SU-DHL-6 (cell line): Measurements from ENCODE around the gene GPR142.

Source experiments
- H2AFZ ChIP-seq: fragments of 200-600 bp; sonication (generic); 2 replicates; pipeline ENCODE4 v1.6.1; 2014; ENCODE audit warnings: low read depth, mild to moderate bottlenecking, moderate library complexity, mixed read lengths, antibody characterized with exemption, low read length; ENCODE audit not compliant: severe bottlenecking
- H3F3A ChIP-seq: fragments of 200-600 bp; shearing (Covaris generic); 2 replicates; pipeline ENCODE4 v1.6.0; 2016; ENCODE audit warnings: antibody characterized with exemption, mild to moderate bottlenecking; ENCODE audit not compliant: insufficient read depth
- H3K27ac ChIP-seq: fragments of 200-600 bp; sonication (generic); 2 replicates; pipeline ENCODE4 v1.5.1; 2016; ENCODE audit warnings: low read depth, mild to moderate bottlenecking, low read length, moderate library complexity, mixed read lengths
- H3K27me3 ChIP-seq: fragments of 200-600 bp; sonication (generic), shearing (Covaris generic); 2 replicates; pipeline ENCODE4 v1.6.0; 2014; ENCODE audit warnings: mild to moderate bottlenecking, low read length
- H3K36me3 ChIP-seq: fragments of 200-600 bp; sonication (generic); 2 replicates; pipeline ENCODE4 v1.6.1; 2014; ENCODE audit warnings: mild to moderate bottlenecking, low read length, mixed read lengths
- H3K4me2 ChIP-seq: fragments of 300-600, 200-600 bp; shearing (Covaris generic), sonication (generic); 2 replicates; pipeline ENCODE4 v1.6.0; 2014; ENCODE audit warnings: low read length, low read depth, mild to moderate bottlenecking; ENCODE audit not compliant: poor library complexity, severe bottlenecking
- H3K4me3 ChIP-seq: fragments of 200-600 bp; sonication (generic); 2 replicates; pipeline ENCODE4 v1.5.1; 2014; ENCODE audit warnings: antibody characterized with exemption, low read length, mild to moderate bottlenecking, mixed read lengths; ENCODE audit not compliant: insufficient read depth, poor library complexity, severe bottlenecking
- H3K79me2 ChIP-seq: fragments of 200-600 bp; sonication (generic); 2 replicates; pipeline ENCODE4 v1.6.1; 2014; ENCODE audit warnings: mild to moderate bottlenecking, low read length, moderate library complexity; ENCODE audit not compliant: insufficient read depth
- H3K9ac ChIP-seq: fragments of 200-600 bp; sonication (generic); 2 replicates; pipeline ENCODE4 v1.7.0; 2014; ENCODE audit warnings: mild to moderate bottlenecking, low read length
- H3K9me2 ChIP-seq: fragments of 200-600 bp; sonication (generic); replicated peaks from 2 replicates; pipeline ENCODE4 v1.6.1; 2014; ENCODE audit warnings: low read length; ENCODE audit not compliant: insufficient read depth
- H3K9me3 ChIP-seq: fragments of 200-600 bp; sonication (generic); 2 replicates; pipeline ENCODE4 v1.6.1; 2014; ENCODE audit warnings: low read length, mixed read lengths; ENCODE audit not compliant: insufficient read depth
- H4K20me1 ChIP-seq: fragments of 200-600 bp; sonication (generic); 2 replicates; pipeline ENCODE4 v1.6.1; 2014; ENCODE audit warnings: low read depth, mild to moderate bottlenecking, antibody characterized with exemption, low read length, moderate library complexity, mixed read lengths
- EZH2phosphoT487 ChIP-seq: fragments of 200-600 bp; sonication (generic), shearing (Covaris generic); conservative IDR thresholded peaks from 2 replicates; pipeline ENCODE4 v1.6.1; 2018; ENCODE audit warnings: mild to moderate bottlenecking, antibody characterized with exemption, low read length, moderate library complexity, mixed read lengths
- TF ChIP-seq, protein P1 (sequence below): fragments of 200-600 bp; sonication (generic); IDR thresholded peaks from one replicate; pipeline ENCODE4 v1.5.1; 2017; ENCODE audit warnings: antibody characterized with exemption, mild to moderate bottlenecking, low read length, moderate library complexity; ENCODE audit not compliant: insufficient read depth, poor library complexity, severe bottlenecking

The GPR142 gene

DNA sequence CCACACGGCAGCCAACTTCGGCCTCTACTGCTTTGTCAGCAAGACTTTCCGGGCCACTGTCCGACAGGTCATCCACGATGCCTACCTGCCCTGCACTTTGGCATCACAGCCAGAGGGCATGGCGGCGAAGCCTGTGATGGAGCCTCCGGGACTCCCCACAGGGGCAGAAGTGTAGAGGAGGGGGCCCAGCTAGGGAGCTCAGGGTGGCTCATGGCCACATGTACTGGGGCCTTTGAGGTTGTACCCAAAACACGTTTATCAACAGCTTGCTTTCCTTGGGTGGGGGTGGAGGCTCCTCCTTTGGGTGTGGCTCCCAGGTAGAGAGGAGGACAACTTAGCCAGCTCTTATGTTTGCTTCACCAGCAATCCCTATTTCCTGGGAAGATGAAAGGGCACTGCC is 5.1 kb downstream of the GPR142 start:
- no peak for TF ChIP-seq EZH2phosphoT487
- TF ChIP-seq, protein P1, sequence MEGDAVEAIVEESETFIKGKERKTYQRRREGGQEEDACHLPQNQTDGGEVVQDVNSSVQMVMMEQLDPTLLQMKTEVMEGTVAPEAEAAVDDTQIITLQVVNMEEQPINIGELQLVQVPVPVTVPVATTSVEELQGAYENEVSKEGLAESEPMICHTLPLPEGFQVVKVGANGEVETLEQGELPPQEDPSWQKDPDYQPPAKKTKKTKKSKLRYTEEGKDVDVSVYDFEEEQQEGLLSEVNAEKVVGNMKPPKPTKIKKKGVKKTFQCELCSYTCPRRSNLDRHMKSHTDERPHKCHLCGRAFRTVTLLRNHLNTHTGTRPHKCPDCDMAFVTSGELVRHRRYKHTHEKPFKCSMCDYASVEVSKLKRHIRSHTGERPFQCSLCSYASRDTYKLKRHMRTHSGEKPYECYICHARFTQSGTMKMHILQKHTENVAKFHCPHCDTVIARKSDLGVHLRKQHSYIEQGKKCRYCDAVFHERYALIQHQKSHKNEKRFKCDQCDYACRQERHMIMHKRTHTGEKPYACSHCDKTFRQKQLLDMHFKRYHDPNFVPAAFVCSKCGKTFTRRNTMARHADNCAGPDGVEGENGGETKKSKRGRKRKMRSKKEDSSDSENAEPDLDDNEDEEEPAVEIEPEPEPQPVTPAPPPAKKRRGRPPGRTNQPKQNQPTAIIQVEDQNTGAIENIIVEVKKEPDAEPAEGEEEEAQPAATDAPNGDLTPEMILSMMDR = no peak
- Histone ChIP-seq H3K9ac (no peak overlapping the region), H4K20me1 (no peaks in the 10 kb centered on the region), H3K4me3 (no peak overlapping the region), H3F3A (no peaks in the 10 kb centered on the region), H3K36me3 (no peaks in the 10 kb centered on the region), H3K79me2 (no peaks in the 10 kb centered on the region), H3K27me3 (no peaks in the 10 kb centered on the region), H3K27ac (no peak overlapping the region), H2AFZ (no peak overlapping the region), H3K4me2 (no peak overlapping the region), H3K9me3 (no peaks in the 10 kb centered on the region), H3K9me2 (no peaks in the 10 kb centered on the region)

DNA sequence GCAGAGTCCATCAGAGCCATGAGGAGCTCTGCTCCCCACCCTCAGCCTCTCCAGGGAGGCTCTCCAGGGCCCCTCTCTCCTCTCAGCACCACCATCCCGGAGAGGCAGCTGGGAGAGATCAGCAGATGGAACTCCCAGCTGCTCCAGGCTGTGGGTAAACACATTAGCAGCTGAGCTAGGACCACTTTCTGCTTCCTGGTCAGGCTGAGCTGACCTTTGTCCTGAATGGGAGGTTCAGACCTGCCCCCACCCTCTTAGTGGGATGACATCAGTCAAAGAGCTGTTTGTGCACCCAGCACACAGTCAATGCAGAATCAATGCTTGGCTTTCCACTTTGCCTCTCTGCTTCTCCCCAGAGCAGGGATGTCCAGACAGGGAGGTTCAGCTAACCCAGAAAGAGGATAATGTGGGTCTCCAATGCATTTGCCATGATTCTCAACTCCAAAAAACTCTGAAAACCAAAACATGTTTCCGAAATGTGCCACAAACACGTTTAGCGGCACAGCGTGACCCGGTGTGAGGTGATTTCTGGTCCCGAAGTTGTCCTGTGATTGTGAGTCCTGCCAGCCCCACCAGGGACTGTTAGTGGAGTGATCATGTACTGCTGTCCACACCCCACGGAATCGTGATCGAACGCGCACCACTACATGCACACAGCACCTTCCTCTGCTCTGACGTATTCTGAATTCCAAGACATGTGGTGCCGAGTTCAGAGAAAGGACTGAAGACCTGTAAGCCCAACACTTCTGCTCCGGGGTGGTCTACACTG is 6.7 kb downstream of the GPR142 start:
- H3K9ac ChIP-seq = no peak overlapping the region
- H3K9me2 ChIP-seq = no peaks in the 10 kb centered on the region
- H3K9me3 ChIP-seq = no peaks in the 10 kb centered on the region

DNA sequence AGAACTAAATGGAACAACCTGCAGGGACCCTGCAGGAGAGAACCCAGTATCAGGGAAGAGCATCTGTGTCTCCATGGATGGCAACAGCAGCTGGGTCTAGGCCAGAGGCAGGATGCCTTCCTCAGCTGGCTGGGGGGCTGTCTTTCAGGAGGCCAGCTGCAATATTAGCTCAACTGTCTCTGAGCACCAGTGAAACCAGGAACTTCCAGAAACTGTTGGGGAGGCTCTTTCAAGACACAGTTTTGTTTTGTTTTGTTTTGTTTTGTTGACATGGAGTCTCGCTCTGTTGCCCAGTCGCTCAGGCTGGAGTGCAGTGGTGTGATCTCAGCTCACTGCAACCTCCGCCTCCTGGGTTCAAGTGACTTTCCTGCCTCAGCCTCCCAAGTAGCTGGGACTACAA is 7.6 kb downstream of the GPR142 start:
- Histone ChIP-seq H3K27ac (no peak overlapping the region), H3K9me3 (no peaks in the 10 kb centered on the region), H3K4me2 (no peak overlapping the region), H3K36me3 (no peaks in the 10 kb centered on the region), H3K4me3 (no peak overlapping the region), H3K9ac (no peak overlapping the region), H3F3A (no peaks in the 10 kb centered on the region), H2AFZ (no peak overlapping the region), H3K79me2 (no peaks in the 10 kb centered on the region), H4K20me1 (no peaks in the 10 kb centered on the region), H3K27me3 (no peaks in the 10 kb centered on the region), H3K9me2 (no peaks in the 10 kb centered on the region)
- no peak for TF ChIP-seq EZH2phosphoT487
- TF ChIP-seq, protein P1 = no peak

More for the DNA sequence above, 6.7 kb downstream of the GPR142 start:
- no peaks in the 10 kb centered on the region for H4K20me1 ChIP-seq
- H3K27me3 ChIP-seq = no peaks in the 10 kb centered on the region
- no peak for TF ChIP-seq EZH2phosphoT487
- TF ChIP-seq, protein P1 = no peak
- H3K27ac ChIP-seq = no peak overlapping the region
- H3K79me2 ChIP-seq = no peaks in the 10 kb centered on the region
- H3F3A ChIP-seq = no peaks in the 10 kb centered on the region
- H3K4me2 ChIP-seq = no peak overlapping the region
- H3K36me3 ChIP-seq = no peaks in the 10 kb centered on the region
- no peak overlapping the region for H3K4me3 ChIP-seq
- no peak overlapping the region for H2AFZ ChIP-seq
